IPS-18c (cell line): Measurements from ENCODE around the gene TCTN1.
A peak's percentile ranks its signal among the peaks of the same experiment; 100 is the strongest.

ENCODE experiments used
- H3K4me3 ChIP-seq: 2 replicates; pipeline ENCODE4 v1.7.0; 2013; ENCODE audit warnings: low read depth, mild to moderate bottlenecking, low read length, moderate library complexity; ENCODE audit not compliant: insufficient read depth
- H3K9me3 ChIP-seq: one replicate; pipeline ENCODE4 v1.6.1; 2013; ENCODE audit warnings: mild to moderate bottlenecking, low read length, moderate library complexity; ENCODE audit not compliant: control insufficient read depth, insufficient read depth

TCTN1 gene

DNA sequence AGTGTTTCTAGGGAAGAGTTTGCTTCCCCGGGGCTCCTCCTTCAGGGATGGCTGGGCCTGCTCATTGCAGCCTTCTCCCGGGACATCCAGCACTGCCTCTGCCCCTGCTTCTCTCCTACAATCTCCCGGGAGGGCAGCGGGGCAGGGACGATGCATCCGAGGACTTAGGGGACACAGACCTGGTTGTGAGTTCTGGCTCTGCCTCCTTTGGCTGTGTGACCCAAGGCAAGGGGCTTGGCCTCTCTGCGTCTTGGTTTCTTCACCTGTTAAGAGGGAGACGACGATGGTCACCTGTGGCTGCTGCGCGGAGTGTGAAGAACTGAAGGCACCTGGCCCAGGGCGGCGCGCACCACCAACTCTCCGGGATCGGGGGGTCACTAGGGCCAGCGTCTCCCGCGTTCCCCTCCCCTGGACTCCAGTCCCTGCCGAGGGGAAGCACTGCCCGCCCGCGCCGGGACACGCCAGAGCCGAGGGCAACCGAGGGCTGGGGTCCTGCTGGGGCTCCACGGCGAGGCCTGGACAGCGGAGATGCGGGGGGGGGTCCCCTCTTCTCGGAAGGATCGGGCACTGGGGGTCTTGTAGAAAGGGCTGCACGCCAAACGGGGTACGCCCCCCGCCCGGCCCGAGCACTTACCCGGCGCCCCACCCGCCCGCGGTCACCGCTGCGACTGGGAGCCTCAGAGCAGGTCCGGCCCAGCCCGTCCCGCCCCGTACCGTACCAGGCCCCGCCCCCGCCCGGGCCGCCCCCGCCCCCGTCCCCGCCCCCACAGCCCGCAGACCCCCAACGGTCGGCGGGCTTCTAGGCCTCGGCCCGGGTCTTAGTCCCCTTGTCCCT lies 74.7 kb downstream of the TCTN1 start, which contains the start of gene HVCN1:
Gene HVCN1 (minus strand): TSS at position 670 of the 835 bp plus-strand sequence. CDS start 5,870 bp downstream, outside the sequence.
- Histone ChIP-seq H3K4me3 (peak within 1 kb of the TSS; percentile 69), H3K9me3 (no peaks in the 10 kb centered on the region)

DNA sequence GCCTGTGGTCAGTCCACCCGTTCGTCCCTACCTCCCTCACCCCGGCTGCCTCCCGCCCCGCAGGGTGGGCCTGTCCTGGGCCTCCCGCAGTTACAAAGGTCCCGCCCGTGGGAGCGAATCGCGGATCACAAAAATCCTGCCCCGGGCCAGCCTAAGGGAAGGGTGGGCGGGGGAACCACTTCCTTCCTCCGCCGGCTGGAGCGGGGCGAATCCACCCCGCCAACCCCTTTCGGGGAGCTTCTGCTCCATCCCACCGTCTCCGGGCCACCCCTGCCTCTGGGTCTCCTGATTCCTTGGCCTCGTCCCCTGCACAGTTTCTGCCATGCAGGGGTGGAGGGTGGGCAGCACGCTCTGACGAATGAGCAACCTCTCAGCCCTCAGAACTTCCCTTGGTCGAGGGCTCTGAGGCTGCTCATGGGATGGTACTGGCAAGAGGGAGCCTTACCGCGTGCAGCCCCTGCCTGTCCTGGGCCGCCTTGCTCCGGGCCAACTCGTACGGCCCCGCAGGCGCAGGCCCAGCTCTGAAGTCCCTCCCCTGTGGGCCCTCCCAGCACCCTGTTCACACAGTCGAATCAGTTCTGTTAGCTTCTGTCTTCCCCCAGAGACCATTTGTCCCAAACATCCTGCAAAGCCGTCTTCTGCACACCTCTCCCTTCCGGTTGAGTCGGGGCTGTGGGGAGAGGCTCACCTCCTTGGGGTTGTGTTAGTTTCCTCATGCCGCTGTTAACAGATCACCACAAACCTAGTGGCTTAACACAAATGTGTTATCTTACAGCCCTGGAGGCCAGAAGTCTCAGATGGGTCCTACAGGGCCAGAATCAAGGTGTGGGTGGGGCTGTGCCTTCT lies 75.6 kb downstream of the TCTN1 start:
- Histone ChIP-seq H3K4me3 (peak overlapping the region; percentile 58), H3K9me3 (no peaks in the 10 kb centered on the region)

DNA sequence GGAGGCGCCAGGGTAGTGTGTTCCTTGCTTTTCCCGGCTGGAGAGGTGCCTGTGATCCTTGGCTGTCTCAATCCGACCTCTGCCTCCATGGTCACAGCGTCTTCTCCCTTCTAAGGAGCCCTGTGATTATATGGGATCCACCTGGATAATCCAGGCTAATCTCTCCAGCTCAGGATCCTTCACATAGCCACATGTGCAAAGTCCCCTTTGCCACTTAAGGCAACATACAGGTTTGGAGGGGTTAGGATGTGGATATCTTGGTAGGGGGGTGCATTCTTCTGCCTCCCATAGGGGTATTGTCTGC lies 76.2 kb downstream of the TCTN1 start:
- H3K9me3 ChIP-seq: no peaks in the 10 kb centered on the region
- H3K4me3 ChIP-seq: 0 out of 2 replicates have a peak overlapping the region, but pooled peaks have one; percentile 58

DNA sequence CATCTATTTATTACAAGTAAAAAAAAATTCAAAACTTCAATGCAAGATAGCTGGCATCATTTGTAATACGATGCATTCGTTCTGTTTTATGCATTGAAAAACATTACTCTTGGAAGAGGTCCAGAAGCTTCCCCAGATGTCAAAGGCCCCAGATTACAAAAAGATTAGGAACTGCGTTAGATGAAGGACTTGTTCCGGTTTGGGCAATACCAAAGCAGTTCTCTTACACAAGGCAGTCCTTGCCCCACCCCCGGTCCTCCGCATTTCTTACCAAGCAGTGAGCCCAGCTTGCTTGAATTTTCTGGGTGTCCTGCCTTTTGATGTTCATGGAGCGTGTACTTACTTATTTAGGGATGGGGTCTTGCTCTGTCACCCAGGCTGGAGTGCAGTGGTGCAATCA lies 79.8 kb downstream of the TCTN1 start:
- peaks cover 2% of the 10 kb centered on the region for H3K9me3 ChIP-seq
- no peak overlapping the region for H3K4me3 ChIP-seq

DNA sequence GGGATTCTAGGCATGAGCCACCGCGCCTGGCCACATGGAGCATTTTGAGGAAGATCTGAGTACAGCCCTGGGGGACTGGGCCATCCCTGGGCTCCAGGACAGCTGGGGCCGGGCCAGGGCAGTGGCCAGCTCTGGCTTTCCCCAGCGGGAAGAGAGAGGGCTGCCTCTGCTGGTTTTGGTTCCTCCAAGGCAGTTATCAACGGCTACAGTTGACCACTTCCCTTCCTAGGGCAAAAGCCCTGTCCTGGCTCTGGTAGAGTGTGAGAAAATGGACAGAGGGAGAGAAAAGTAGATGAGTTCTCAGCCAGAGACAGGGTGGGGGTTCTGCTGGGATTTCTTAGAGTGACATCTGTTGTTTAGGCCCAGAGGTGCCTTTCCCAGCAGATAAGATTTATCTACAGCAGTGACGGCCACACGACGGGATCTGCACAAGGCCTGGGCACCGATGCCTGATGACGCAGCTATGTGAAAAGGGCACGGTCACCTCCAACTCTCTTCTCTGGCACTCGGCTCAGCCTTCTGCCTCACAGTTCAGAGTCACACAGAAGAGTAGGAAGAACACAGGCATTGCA lies 80.5 kb downstream of the TCTN1 start:
- Histone ChIP-seq H3K4me3 (no peak overlapping the region), H3K9me3 (peaks cover 2% of the 10 kb centered on the region)

DNA sequence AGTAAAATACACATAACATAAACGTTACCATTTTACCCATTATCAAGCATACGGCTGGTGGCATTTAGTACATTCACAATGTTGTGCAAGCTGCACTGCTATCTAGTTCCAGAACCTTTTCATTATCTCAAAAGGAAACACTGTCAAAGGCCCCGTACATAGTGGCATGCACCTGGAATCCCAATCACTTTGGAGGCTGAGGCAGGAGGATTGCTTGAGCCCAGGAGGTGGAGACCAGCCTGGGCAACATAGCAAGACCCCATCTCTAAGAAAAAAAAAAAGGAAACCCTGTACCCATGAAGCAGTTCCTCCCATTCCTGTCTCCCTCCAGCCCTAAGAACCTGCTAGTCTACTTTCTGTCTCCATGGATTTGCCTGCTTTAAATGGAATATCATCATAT lies 82.4 kb downstream of the TCTN1 start:
- H3K4me3 ChIP-seq: no peak overlapping the region
- H3K9me3 ChIP-seq: peaks cover 2% of the 10 kb centered on the region

DNA sequence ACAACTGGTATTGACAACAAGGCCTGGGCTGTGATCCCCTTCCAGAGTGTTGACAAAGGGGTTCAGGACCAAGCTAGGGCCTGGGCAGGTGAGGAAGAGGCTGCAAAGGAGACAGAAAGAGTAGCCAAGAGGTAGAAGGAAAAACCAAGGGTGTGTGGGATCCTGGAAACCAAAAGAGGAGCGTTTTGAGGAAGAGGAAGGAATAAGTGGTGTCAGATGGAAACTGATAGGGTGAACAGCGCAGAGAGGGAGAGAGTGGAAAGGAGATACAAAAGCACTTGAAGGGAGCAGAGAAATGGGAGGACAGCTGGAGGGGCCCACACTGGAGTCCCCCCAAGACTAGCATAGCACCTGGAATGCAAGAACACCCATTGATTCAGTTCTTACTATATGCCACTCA lies 83.3 kb downstream of the TCTN1 start:
- peaks cover 2% of the 10 kb centered on the region for H3K9me3 ChIP-seq
- no peak overlapping the region for H3K4me3 ChIP-seq

DNA sequence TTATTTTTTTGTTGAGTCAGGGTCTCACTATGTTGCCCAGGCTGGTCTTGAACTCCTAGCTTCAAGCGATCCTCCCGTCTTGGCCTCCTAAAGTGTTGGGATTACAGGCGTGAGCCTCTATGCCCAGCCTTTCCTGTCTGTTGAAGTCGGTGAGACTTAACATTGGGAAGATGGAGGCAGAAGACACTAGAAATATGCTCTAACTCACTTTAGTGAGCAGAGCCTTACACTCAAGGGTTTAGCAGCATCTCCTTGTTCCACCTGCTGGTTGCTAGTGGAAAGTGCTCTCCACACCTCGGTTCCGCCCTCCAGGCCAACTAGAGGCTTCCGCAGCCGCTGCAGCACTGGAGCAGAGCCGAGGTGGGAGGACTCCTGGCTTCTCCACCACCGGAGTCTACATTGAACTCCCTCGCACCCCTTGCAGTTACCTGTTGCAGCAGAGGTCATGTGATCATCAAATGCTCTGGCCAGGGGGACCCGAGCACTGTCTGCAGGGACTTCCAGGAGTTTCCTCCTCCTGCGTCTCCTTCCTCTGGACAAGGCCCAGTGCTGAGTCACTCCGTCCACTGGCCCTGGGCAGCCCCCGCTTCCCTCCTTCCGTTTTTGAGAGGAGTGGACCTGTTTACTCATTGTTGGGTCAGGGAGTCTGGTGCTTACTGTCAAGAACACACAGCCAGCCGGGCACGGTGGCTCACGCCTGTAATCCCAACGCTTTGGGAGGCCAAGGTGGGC lies 84.4 kb downstream of the TCTN1 start:
- H3K9me3 ChIP-seq: peaks cover 2% of the 10 kb centered on the region
- no peak overlapping the region for H3K4me3 ChIP-seq
